Colonic mucosa (tissue), 4 donors: ENCODE data around the gene SCGN. TPM values are rescaled to one million over a fixed set of nuclear protein-coding genes. Genes with fewer than 3 reads are reported as not detected.

Source experiments
- DNase-seq: peaks from one replicate; pipeline ENCODE4 v3.0.0-alpha.2; 2020
- H3K27ac ChIP-seq: fragments of 200-600 bp; one replicate; pipeline ENCODE4 v1.8.0; 2021
- H3K27me3 ChIP-seq: fragments of 200-600 bp; one replicate; pipeline ENCODE4 v1.8.0; 2021
- H3K36me3 ChIP-seq: fragments of 200-600 bp; one replicate; pipeline ENCODE4 v1.8.0; 2021
- H3K4me1 ChIP-seq: fragments of 200-600 bp; one replicate; pipeline ENCODE4 v1.8.0; 2021; ENCODE audit warnings: mild to moderate bottlenecking
- H3K4me3 ChIP-seq: fragments of 200-600 bp; one replicate; pipeline ENCODE4 v1.8.0; 2021
- H3K9ac ChIP-seq, 2 donors: one replicate each; pipeline ENCODE4 v1.7.0; 2013; ENCODE audit warnings: control low read depth in 2 of 2, low read depth in 2 of 2, low read length in 2 of 2
- H3K9me3 ChIP-seq: fragments of 200-600 bp; one replicate; pipeline ENCODE4 v1.8.0; 2021
- intact Hi-C: fragments of 100-400 bp; cut with DNase I; formaldehyde crosslinking; loops from one replicate; pipeline ENCODE4 v1.14.1; 2022
- total RNA-seq, 2 donors: library from RNA; stranded (reverse); fragmentation: NEBNext Ultra II Directional in 1 of 2; extraction: Animal tissue kit (Norgen Biotek cat#: 25700) in 1 of 2; gene quantifications; one replicate each; pipeline ENCODE4 v1.2.1, GENCODE V29; 2021
- TF ChIP-seq, protein P1 (sequence below): fragments of 200-600 bp; IDR thresholded peaks from one replicate; pipeline ENCODE4 v1.8.0; 2022; ENCODE audit warnings: antibody characterized with exemption, mild to moderate bottlenecking
- donor health status: healthy.
- donor health status: DM: no; HTN: no; CAD: no.
- donor health status: DM: no; HTN: no; CAD: no.

SCGN gene
- total RNA-seq, 2 donors from 2014 or later = 4.6 to 8.1 TPM

GRCh38 chr6:25670793-25671513 lies 18.9 kb downstream of the SCGN start:
- Histone ChIP-seq H3K9me3 (no peaks in the 10 kb centered on the region), H3K27me3 (no peaks in the 10 kb centered on the region), H3K4me1 (no peaks in the 10 kb centered on the region), H3K36me3 (no peaks in the 10 kb centered on the region), H3K27ac (no peak overlapping the region), H3K9ac (no peak overlapping the region), H3K4me3 (no peak overlapping the region)
- TF ChIP-seq, protein P1, sequence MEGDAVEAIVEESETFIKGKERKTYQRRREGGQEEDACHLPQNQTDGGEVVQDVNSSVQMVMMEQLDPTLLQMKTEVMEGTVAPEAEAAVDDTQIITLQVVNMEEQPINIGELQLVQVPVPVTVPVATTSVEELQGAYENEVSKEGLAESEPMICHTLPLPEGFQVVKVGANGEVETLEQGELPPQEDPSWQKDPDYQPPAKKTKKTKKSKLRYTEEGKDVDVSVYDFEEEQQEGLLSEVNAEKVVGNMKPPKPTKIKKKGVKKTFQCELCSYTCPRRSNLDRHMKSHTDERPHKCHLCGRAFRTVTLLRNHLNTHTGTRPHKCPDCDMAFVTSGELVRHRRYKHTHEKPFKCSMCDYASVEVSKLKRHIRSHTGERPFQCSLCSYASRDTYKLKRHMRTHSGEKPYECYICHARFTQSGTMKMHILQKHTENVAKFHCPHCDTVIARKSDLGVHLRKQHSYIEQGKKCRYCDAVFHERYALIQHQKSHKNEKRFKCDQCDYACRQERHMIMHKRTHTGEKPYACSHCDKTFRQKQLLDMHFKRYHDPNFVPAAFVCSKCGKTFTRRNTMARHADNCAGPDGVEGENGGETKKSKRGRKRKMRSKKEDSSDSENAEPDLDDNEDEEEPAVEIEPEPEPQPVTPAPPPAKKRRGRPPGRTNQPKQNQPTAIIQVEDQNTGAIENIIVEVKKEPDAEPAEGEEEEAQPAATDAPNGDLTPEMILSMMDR = no peak
- no peak for DNase-seq
- intact Hi-C loops = no loop called here

DNA sequence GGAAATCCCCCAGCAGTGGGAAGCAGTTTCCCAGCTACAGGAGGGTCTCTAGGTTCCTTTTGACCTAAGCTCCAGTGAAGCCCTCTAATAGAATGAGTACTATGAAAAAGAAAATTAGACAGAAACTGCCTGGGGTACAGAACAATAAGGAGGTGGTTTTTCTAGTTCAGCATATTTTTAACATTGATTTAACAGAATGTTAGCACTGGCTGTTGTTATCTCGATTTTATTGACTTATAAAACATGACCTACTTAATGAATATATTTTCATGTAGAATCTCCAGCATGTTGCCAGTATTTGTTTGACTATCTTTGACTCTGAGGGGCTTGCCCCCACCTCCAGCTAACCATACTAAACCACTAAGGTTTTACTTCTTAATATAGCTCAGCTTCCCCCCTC lies 19.6 kb downstream of the SCGN start:
- Histone ChIP-seq H3K27me3 (no peaks in the 10 kb centered on the region), H3K4me1 (no peaks in the 10 kb centered on the region), H3K4me3 (no peak overlapping the region), H3K9ac (no peak overlapping the region), H3K36me3 (no peaks in the 10 kb centered on the region), H3K9me3 (no peaks in the 10 kb centered on the region), H3K27ac (no peak overlapping the region)
- intact Hi-C loops = no loop called here
- TF ChIP-seq, protein P1 = no peak
- no peak for DNase-seq

- intact Hi-C loops = no loop called here
- H3K27ac ChIP-seq = no peak overlapping the region
Observed at GRCh38 chr6:25675167-25675566, 23.2 kb downstream of the SCGN start.

DNA sequence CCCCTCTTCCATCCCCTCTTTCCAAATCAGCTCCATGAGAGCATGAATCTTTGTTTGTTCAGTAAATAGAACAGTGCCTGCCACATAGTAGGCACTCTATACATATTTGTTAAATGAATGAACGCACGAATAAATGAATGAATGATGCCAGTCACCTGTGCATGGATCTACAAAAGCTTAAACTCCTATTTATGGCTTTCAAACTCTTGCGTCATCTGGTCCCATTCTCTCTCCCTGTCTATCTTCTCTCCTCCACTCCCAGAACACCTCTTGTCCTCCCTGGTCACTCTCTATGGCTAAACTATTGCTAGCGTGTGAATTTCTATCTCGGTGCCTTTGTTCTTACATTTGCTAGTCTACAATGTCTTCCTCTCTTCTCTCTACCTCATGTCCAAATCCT lies 24.8 kb downstream of the SCGN start:
- Histone ChIP-seq H3K4me3 (no peak overlapping the region), H3K9ac (no peak overlapping the region), H3K4me1 (no peaks in the 10 kb centered on the region), H3K36me3 (no peaks in the 10 kb centered on the region), H3K27ac (no peak overlapping the region), H3K27me3 (no peaks in the 10 kb centered on the region), H3K9me3 (no peaks in the 10 kb centered on the region)
- TF ChIP-seq, protein P1 = no peak
- intact Hi-C loops = no loop called here
- DNase-seq = no peak

More at GRCh38 chr6:25675167-25675566, 23.2 kb downstream of the SCGN start:
- Histone ChIP-seq H3K9ac (no peak overlapping the region), H3K36me3 (no peaks in the 10 kb centered on the region), H3K27me3 (no peaks in the 10 kb centered on the region), H3K4me3 (no peak overlapping the region), H3K4me1 (no peaks in the 10 kb centered on the region), H3K9me3 (no peaks in the 10 kb centered on the region)
- TF ChIP-seq, protein P1 = no peak
- no peak for DNase-seq

DNA sequence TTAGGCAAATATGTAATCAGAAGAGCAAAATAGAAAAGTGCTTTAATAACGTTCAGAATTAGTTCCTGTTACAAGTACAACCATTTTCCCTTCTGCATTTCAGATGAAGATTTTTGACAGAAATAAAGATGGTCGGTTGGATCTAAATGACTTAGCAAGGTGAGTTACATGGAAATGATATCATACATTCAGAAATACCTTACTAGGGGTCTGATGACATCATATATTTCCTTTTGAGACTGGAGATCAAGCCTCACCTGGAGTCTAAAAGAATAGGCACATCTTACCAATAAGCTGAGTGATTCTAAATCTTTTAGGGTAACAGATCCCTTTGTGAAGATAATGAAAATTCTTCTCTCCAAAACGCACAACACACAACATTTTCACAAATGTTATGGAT lies 29.8 kb downstream of the SCGN start:
- no peak overlapping the region for H3K4me3 ChIP-seq
- no peaks in the 10 kb centered on the region for H3K9me3 ChIP-seq
- intact Hi-C loops = no loop called here
- H3K27me3 ChIP-seq = no peaks in the 10 kb centered on the region
- no peaks in the 10 kb centered on the region for H3K4me1 ChIP-seq
- no peak for DNase-seq
- H3K27ac ChIP-seq = no peak overlapping the region
- TF ChIP-seq, protein P1 = no peak
- H3K9ac ChIP-seq = no peak overlapping the region
- H3K36me3 ChIP-seq = no peaks in the 10 kb centered on the region
